NB4 (cell line): Measurements from ENCODE around the gene CFAP210.

Experiments used
- DNase-seq: peaks from one replicate; pipeline ENCODE4 v3.0.0; 2010; ENCODE audit warnings: low read depth
- H3K4me3 ChIP-seq: one replicate; pipeline ENCODE4 v1.5.1; 2011; ENCODE audit warnings: mild to moderate bottlenecking, low read depth, low read length, moderate library complexity
- CTCF ChIP-seq: IDR thresholded peaks from one replicate; pipeline ENCODE4 v1.5.1; 2012; ENCODE audit warnings: low read depth, low read length
- MAX ChIP-seq: IDR thresholded peaks from 2 replicates; pipeline ENCODE4 v1.6.1; 2011; ENCODE audit warnings: low read depth, low read length
- MYC ChIP-seq: IDR thresholded peaks from 2 replicates; pipeline ENCODE4 v1.6.1; 2011; ENCODE audit warnings: low read depth, low read length
- POLR2A ChIP-seq: IDR thresholded peaks from 2 replicates; pipeline ENCODE4 v1.6.1; 2011; ENCODE audit warnings: mild to moderate bottlenecking; ENCODE audit not compliant: insufficient read length; ENCODE audit errors: extremely low read depth

Gene CFAP210

DNA sequence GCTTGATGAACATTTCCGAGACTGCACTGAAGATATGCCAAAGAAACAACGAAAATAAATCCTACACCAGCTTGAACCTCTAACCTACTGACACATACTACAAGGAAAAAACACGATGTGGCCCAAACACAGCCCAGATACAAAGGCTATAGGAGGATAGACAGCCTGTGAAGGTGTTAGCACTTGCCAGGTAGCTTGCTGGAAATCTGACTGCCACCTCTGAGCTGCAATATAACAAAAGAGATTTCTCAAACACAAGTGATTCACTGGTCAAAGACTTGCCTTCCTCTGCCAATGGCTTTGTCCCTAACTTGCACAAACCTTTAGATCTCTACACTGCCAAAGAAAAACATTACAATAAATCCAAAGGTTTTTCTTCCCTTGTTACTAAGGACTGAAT is 21.1 kb downstream of the CFAP210 start:
- TF ChIP-seq MAX (no peak), MYC (no peak), CTCF (no peak), POLR2A (no peak)
- H3K4me3 ChIP-seq: no peak overlapping the region
- no peak for DNase-seq

- DNase-seq: no peak
- no peak overlapping the region for H3K4me3 ChIP-seq
- no peak for TF ChIP-seq MAX
- no peak for TF ChIP-seq MYC
- TF ChIP-seq POLR2A: no peak
- TF ChIP-seq CTCF: no peak
Observed at GRCh38 chr2:169672406-169672805, 21.8 kb downstream of the CFAP210 start.

GRCh38 chr2:169670937-169671336 is 23.3 kb downstream of the CFAP210 start:
- TF ChIP-seq POLR2A: no peak
- TF ChIP-seq CTCF: no peak
- TF ChIP-seq MAX: no peak
- no peak for TF ChIP-seq MYC
- DNase-seq: no peak
- no peak overlapping the region for H3K4me3 ChIP-seq

- H3K4me3 ChIP-seq: no peak overlapping the region
- no peak for DNase-seq
- no peak for TF ChIP-seq MYC
- no peak for TF ChIP-seq POLR2A
- no peak for TF ChIP-seq MAX
- TF ChIP-seq CTCF: no peak
Observed at GRCh38 chr2:169670215-169670651, 24.0 kb downstream of the CFAP210 start.

DNA sequence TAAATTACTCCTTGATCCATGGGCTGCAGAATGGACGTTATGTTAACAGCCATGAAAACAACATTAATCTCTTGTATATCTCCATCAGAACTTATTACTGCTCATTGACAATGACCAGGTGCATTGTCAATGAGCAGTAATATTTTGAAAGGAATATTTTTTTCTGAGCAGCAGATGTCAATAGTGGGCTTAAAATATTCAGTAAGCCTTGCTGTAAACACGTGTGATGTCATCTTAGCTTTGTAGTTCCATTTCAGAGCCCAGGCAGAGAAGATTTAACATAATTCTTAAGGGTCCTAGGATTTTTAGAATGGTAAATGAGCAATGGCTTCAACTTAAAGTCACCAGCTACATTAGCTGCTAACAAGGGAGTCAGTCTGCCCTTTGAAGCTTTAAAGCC is 26.6 kb downstream of the CFAP210 start:
- H3K4me3 ChIP-seq: no peak overlapping the region
- TF ChIP-seq MYC (no peak), MAX (no peak), CTCF (no peak), POLR2A (no peak)
- DNase-seq: no peak

DNA sequence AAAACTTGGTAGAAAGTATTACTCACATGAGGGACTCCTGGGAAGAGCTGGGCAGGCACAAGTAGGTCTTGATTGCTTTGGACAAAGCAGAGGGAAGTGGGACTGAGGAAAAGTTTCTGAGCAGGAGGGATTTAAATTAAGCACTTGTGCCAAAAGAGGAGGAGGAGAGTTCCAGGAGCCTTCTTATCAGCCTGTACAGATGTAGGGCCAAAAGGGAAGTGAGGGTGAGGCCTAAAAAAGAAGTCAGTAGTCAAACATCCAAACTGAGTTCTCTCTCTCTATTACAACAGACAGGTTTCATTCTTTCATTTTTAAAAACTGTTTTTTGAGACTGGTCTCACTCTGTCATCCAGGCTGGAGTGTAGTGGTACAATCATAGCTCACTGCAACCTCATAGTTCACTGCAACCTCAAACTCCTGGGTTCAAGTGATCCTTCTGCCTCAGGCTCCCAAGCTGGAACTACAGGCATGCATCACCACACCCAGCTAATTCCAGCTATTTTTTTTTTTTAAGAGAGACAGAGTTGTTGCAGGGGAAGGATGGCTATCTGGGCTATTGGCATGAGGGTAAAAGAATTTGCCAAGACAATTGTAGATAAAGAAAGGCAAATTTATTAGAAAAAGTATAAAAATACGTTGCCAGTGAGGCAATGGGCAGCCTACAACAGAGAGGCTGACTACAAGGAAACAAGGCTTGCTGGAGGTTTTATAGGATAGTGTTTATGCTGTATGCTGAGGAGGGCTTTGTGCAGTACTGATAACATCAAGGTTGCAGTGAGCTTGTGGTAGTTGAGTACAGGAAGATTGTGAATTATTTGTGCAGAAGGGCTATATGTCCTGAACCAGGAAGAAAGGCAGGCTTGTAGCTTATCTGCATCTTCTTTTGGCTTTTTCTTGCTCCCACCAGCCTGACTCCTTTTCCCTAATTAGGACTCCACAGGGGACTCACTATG is 29.0 kb downstream of the CFAP210 start:
- H3K4me3 ChIP-seq: no peak overlapping the region
- TF ChIP-seq POLR2A (no peak), CTCF (no peak), MYC (no peak)
- DNase-seq: peak; percentile 28
